Hepatic stellate cell (primary cell): ENCODE results near the gene GNAO1.

Experiments
- DNase-seq: peaks from one replicate; pipeline ENCODE4 v3.0.0; 2011; ENCODE audit warnings: low spot score

Gene GNAO1

DNA sequence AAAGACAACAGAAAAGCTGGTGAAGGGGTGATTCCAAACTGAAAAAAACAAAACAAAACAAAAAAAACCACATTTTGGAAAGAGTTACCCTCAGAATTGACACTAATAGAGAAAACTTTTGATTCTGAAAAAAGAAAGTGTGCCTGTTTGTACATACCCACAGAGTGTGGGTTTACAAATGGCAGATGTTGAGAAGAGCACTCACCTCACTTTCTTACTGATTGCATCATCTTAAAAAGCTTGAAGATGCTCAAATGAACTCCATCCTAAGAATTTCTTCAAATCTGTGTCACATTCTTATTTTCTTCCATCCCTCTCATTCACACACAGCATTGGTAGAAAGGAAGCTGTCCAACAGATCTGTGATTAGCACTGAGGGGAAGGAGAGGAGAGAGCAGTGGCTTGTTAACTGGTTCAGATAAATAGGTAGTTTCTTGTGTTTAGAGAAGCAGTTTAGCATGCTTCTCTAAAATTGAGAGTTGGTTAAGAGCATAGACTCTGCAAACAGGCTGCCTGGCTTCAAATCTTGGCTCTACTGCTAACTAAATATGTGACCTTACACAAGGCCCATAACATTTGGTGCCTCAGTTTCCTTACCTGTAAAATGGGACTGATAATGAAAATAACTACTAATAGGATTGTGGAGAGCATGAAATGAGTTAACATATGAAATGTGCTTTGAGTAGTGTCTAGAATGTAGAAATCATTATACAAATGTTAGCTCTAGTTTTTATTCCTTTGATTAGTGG lies 6.9 kb downstream of the GNAO1 start:
- DNase-seq = no peak

DNA sequence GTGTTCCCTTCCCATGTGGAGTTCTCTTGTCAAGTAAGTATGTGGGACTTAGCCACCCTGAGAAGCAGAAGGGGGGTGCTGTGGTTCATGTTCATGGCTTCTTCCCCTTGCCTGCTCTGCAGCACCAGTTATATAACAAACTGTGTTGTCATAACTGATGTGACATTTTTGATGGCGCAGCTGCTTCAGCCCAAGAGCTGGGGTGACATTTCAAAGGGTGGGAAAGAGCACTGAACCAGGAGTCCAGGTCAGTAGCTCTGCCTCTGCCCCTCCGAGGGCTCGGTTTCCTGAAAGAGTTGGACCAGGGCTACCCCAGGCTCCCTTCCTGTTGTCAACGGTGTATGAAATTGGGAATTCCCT lies 7.4 kb downstream of the GNAO1 start:
- DNase-seq = no peak

DNA sequence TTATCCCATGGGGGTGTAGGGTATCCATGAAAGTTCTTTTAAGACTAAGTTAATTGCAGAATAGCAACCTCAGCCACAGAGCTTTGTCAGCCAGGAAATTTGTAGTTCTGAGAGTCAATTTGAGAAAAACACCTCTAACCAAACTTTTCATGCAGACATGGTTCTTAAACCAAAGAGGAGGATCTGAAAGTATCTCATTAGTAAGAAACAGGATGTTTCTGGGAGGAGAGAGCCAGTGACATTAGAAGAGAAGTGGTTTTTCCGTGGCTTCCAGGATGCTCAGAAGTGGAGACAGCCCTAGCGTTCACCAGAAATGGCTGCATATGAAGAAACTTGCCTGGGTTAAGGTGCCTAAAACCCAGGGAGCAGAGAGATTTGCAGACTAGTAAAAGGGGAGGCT lies 7.9 kb downstream of the GNAO1 start:
- DNase-seq = no peak

DNA sequence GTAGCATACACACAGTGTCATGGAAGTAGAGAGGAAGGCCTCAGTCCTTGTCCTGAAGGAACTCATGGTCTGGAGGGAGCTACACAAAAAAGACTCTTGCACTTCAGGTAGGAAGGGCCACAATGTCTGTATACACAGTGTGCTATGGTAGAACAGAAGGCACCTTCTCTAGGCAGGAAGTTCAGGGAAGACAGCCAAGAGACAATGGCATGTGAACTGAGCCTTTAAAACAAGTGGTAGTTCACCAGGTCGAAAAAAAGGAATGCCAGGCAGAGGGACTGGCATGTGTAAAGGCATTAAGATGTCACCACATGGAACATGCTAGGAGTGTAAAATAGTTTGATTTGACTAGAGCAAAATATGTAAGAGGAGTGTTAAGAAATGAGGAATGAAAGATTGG lies 9.7 kb downstream of the GNAO1 start:
- no peak for DNase-seq

DNA sequence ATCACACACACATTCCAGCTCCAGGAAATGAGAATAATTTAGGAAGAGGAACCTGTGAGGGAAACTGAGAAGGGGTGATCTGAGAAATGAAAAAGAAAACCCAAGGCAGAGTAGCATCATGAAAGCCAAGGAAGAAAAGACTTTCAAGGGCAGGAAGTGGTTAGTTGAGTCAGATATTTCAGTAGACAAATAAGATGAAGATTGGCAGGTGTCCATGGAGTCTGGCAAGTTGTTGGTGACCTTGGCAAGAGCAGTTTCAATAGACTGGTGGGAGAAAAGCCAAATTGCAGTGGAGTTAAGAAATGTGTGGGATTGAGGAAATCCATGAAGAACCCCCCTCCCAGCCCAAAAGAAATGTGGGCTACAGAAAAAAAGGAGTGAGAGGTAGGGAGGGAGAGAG lies 10.7 kb downstream of the GNAO1 start:
- DNase-seq = no peak

DNA sequence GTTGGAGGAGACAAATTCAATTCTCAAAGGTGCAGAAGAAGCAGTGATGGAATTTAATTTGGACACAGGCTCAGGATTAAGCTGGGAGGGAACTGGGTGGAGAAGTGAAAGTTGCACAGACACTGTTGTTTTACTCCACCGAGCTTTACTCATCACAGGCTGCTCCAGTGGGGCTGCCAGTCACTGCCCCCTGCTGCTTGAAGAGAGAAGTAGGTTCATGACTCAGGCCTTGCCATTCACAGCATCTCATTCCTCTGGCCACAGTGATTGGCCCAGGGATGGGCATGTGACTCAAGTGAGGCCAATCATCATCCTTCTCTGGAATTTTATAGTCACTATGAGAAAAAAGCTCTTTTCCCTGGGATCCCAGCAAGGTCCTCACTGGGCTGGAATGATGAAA lies 11.8 kb downstream of the GNAO1 start:
- DNase-seq = no peak

DNA sequence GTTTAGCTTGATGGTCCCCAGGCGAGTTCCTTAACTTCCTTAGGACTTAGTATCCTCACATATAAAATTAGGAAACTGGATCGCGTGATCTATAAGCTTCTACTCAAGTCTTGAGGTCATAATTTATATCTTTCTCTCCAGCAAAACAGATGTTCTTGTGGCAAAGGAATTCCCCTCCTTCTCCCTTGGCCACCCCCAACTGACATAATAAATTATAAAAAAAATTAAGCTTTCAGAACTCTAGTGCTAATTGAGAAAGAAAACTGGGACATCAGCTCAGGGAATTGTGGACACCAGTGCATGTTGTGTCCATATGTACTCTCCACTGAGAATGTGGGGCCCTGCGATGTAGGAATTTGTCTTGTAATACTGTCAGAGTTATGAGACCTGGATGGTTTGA lies 13.5 kb downstream of the GNAO1 start:
- DNase-seq = no peak

DNA sequence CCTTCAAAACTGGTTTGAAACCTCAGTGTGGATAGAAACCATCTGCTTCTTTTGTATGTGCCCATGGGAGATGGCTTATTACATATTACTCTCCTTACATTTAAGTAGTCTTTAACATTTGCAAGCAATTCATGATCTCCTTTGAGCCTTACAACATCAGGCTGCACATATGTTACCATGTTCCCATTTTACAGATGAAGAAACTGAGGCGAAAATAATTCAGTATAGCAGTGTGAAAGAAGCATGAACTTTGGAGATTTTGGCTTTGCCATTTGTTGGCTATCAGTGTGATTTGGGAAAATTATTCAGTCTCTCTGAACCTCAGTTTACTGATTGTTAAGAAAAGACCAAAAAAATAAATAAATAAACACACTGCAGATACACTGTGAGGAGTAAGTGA lies 15.7 kb downstream of the GNAO1 start:
- DNase-seq = no peak

DNA sequence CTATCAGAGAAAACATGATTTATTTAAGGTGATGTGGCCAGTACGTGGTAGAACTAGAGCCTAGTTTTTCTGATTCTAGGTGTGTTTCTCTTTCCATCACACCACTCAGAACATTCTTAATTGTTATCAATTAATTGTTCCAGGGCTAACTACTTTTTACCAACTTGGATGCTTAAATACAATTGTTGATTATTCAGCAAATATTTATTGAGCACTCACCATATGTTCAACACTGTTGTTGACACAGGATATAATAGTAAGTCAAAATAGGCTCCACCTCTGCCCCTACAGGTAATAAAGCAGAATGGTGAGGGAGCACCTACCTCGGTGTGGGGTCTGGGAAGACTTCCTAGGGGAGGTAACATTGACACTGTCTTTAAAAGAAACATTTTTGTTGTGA lies 16.1 kb downstream of the GNAO1 start:
- DNase-seq = no peak

DNA sequence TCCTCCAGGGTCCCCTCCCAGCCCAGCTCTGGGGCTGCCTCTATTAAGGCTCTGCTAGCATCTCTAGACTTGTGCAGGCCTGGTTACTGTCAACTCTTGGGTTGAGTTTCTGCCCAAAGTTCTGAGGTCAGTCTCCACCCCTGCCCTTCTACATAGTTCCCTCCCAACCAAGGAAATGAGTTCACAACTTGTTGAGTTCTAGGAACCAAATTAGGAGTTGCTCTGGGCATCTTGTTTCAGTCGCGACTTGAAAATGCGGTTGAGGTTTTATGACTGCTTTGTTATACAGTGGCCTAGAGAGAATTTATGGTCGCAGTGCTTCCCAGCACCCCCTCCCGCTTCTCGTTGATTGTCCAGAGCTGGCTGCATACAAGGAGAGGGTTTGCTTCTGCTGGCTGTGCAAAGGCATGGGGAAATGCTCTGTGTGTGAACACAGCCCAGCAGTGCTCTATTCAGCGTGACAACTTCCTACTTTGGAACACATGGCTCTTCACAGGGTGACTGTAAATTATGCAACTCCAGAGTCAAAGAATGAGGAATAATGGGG lies 20.2 kb downstream of the GNAO1 start:
- DNase-seq = no peak

DNA sequence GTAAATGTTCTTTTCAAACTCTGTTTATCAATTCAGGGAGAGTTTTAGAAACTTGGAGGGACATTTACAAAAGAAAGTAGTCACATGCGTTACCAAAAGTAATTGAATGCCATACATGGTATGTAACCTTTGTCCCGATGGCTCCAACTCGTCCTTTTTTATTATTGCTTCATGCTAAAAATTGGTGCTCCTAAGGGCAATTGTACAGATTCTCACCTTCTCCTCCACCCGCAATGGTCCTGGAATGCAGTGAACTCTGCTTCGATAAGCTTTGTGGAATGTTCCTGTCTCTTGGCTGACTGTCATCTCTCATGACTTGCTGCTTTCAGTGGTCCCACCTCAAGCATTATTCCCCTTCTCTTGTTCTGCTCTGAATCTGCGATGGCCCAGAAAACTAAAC lies 20.9 kb downstream of the GNAO1 start:
- DNase-seq = no peak

DNA sequence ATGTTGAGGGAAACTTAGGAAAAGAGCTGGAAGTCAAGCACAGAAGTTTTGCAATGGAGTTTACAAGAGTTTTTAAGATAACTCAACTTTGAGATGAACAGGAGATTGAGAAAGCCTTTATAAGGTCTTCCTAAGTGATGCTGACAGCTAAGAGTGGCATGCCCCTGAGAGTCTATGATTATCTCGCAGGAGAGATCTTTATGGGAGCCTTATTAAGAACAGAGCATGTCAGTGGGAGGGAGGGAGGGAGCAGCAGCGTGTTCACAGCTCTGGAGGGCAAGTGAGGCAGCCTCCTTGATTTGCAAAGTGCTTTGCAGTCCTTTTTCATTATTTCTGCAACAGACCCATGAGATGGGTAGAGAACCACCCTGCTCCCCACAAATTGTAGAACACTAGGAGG lies 30.7 kb downstream of the GNAO1 start:
- DNase-seq = no peak

DNA sequence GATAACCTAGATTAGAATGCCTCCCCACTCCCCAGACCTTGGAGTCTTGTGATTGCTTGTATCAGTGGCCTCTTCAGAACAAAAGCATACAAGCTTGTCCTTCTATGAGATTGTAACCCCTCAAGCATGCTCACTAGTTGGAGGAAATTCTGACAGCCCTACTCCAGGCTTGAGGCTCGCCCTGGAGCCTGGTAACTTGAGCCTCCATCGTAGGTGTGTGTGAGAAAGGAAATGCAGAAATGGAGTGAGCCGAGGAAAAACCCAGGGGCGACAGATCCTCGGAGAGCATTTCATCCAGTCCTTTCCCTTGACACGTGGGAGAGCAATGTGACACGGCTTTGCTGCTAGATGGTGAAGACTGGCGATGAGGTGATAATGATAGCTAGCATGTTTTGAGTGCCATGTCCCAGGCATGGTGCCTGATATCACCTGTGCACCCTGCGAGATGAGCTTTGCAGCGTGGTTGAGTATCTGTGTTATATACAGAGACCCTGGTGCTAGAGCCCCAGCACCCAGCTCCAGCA lies 31.2 kb downstream of the GNAO1 start:
- no peak for DNase-seq

DNA sequence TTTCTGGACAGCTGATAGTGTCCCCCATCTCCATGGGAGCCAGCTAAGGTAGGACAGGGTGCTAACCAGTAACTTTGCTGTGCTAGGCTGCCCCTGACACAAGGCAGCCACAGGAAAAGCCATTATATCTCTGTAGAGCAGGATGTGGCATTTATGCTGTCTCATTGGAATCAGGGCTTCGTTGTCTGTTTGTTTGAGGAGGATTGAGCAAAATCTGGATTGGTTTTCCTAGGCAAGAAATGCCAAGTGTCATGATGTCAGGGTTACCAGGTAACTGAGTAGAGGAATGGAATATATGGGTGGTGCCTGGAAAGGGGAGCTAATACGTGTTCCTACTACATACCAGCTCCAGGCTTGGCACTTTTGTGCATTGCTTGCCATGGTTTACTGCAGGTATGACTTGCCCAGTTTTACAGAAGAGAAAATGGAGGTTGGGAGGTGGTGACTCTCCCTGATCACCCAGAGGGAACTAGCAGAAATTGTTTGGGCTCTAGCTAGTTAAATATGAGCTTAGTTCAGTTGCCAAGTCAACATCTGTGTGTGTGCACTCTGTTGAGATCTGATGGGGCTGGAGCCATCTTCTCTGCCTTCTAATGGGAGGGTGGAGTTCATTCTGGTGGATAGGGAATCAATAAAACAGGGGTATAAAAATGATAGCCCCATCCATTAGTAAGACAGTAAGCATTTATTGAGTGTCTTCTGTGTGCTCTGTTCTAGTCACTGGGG lies 33.9 kb downstream of the GNAO1 start:
- no peak for DNase-seq

DNA sequence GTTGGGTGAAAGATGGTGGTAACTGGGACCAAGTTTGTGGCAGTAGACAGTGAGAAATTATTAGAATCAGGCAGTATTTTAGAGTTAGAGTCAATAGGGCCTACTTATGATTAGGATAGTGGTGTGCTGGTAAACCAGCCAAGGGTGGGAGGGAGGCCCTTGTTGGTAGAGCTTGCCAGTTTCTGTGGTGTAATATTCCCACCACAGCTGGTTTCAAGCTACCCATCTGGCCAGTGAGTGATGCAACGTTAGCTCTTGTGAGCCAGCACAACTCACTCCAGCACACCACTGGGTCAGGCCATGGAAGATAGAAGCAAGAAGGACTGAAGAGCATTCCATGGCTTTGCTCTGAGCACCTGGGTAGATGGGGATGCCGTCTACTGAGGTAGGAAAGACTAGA lies 34.9 kb downstream of the GNAO1 start:
- no peak for DNase-seq

DNA sequence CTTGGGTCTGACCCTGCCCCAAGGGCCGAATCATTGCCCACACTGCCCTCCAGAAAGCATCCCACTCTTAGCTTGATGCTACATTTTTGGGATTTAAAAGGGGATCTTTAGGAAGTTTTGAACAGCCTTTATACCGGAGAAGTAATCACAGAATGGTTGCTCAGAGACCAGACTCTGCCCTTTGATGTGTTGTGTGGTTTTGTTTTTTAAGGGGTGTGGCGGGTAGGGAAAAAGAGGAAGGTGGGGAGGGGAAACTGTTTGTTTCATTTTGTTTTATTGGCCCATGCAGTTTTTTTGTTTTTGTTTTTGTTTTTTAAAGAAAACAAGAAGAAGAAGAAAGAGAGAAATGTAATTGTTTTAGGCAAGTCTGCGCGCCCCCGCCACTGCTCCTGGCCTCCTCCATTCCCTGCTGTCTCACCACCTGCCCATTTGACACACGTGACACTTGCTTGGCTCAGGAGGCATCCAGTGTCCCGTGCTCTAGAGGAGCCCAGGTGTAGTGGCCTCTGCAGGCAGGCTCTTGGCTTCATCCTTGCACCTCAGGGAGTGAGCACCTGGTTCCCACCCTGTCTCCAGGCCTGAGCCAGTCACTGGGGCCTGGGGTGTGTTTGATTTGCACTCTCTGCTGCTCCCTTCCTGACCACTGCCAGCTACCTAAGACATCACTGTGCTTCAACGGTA lies 35.7 kb downstream of the GNAO1 start:
- no peak for DNase-seq

DNA sequence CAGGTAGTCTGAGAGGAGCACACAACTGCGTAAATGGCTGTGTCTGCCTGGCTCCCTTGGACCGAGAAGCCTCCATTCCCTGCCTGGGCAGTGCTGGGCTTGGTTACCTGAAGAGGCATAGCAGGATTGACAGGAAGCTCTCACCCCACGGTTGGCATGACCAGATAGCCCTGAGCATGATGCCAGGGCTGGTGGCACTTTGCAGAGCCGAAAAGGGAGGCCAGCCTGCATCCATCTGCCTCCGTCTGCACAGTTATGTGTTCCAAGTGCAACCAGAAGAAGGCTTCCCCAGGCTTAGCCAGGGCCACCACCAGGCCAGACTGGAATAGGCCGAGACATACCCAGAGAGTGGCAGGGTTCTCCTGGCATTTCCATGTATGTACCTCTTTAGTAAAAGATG lies 36.6 kb downstream of the GNAO1 start:
- DNase-seq = no peak

DNA sequence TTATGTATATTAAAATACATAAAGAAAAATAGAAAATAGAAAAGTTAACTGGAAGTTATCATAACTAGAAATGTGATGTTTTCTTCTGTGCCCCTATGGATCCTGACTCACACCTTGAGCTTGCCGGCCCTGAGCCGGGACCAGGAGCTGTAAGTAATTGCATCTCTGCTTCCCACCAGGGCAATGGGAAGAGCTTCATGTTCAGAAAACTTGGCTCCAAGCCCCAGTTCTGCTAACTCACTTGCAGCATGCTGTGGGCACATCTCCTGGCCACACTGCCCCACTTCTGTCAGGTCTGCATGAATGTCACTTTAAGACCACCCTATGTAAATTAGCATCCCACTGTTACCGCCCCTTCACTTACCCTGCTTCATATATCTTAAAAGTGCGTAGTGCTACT lies 37.2 kb downstream of the GNAO1 start:
- no peak for DNase-seq

DNA sequence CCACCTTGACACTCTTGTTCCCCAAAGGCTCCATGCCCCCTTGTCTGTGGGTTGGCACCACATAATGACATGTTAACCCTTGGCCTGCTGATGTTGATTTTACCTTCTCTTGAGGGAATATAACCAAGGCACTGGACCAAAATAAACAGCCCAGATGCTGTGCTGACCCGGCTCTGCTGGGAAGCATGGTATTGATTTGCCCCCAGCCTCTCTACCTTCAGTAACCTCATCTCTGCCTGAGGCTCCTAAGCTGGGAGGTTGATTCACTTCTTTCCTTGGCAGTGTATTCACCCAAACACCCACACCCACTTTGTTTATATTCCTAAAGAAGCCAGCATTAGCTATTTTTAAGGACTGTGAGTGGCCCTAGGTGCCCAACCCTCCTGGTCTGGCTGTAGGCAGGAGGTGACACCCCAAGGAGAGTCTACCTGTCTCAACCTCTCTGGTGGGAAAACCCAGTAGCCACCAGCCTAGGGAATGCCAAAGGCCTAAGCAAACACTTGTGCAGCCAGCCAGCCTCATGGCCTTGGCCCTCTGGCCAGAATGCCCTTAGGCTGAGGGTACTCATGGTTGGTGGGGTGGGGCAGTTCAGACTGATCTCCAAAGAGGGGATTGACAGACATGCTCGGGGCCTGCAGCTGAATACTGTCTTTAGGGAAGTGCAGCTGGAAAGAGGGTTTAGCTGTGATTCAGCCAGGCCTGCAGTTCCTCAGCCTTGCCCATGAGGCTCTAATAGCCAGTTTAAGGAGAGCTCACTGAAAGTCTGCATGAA lies 42.7 kb downstream of the GNAO1 start:
- DNase-seq = no peak

DNA sequence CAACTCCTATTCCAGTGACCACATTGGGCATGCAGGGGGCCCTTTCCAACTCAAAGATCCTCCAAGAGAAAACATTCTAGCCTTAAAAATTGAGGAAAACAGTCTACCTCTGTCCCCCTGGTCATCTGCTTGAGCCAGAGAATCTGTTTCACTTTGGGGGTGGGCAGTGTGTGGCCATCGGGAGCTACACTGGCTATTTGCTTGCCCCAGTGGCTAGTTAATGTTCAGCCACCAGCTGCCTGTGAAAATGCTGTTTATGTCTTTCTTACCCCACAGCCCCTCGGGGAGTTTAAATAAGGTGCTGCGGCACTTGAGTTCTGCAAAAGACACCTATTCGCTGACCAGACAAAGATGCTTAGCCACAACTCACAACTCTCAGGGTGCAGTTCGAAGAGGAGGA lies 43.4 kb downstream of the GNAO1 start:
- no peak for DNase-seq

DNA sequence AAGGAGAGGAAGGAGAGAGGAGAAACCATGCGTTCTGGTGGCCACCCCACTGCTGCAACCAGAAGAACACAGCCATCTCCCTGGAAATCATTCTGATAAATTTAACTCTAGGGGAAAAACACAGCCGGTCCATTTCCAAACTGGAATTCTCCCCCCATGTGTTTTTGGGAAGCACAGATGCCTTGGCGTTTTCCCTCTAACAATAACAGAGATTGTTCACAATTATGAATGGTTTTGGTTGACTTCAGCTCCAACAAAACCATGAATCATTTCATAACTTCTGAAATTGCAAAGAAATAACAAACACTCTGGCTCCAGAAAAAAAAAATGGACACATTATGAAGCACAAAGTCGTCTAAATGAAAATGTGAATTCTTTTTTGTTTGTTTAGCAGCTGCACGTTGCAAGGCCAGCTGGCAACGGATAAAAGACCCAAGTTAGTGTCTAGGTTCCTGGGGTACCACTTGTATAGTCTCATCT lies 46.2 kb downstream of the GNAO1 start:
- peak; percentile 32 for DNase-seq

DNA sequence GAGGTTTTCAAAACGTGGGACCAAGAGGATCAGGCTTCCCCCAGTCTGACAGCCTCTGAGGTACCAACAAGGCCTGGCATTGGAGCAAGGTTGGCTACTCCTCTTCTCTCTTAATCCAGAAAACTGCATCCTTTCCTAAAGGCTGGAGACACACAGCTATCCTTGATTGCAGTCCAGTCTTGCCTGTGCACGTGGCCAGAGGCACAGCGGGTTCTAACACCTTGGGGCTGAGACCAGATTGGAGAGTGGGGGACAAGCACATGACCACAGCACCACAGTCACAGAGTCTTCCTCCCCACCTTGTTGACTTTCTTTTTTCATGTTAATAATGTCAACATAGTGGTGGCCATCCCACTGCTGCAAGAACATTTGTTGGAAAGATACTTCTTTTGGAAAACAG lies 46.9 kb downstream of the GNAO1 start:
- DNase-seq = no peak
